Measurements from ENCODE around the gene STOM.

DNA sequence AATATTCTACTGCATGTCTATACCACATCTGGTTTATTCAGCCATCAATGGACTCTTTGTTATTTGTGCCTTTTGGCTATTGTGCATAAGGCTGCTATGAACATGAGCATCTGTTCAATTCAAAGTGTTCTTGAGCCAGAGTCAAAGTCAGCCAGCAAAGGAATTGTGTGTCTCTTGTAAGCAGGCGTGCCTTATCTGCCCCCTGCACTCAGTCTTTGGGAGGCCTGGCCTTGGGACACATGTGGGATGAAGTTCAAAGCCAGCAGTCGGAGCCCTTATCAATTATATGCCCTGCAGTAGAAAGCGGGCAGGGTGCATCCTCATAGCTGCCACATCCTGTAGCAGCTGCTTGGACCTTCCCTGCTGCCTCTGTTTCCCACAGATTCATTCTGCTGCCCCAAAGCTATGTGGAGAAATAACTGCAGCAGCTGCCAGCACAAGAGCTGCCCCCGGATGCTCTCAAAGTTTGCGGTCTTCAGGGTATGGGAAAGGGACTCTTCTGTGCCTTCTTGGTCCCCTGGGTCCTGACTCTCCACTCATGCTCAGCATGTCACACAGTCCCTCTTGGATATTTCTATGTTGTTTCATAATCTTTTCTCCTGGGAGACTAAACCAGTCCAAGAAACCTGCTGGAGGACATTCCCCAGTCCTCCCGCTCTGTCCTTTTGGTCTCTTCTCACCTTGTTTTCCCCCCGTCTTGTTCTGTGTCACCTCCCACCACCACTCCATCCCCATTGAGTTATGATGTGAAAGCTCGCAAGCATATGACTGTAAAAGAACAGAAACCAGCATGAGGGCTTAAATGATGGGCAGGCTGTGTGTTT, 35.9 kb downstream of the STOM start:
- TF ChIP-seq, protein P1, sequence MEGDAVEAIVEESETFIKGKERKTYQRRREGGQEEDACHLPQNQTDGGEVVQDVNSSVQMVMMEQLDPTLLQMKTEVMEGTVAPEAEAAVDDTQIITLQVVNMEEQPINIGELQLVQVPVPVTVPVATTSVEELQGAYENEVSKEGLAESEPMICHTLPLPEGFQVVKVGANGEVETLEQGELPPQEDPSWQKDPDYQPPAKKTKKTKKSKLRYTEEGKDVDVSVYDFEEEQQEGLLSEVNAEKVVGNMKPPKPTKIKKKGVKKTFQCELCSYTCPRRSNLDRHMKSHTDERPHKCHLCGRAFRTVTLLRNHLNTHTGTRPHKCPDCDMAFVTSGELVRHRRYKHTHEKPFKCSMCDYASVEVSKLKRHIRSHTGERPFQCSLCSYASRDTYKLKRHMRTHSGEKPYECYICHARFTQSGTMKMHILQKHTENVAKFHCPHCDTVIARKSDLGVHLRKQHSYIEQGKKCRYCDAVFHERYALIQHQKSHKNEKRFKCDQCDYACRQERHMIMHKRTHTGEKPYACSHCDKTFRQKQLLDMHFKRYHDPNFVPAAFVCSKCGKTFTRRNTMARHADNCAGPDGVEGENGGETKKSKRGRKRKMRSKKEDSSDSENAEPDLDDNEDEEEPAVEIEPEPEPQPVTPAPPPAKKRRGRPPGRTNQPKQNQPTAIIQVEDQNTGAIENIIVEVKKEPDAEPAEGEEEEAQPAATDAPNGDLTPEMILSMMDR (IDR thresholded peaks at IDR 0.05): no peak
- TF ChIP-seq POLR2A (IDR thresholded peaks at IDR 0.05): no peak

Data from body of pancreas (tissue), 4 donors.